Stimulated activated CD8-positive, alpha-beta memory T cell treated with anti-CD3 and anti-CD28 coated beads, Interleukin-7, amount 100 ng/mL, for 1 hour (primary cell): ENCODE data around the gene TMPRSS4.

Experiments
- DNase-seq, 2 donors: peaks; one replicate each; pipeline ENCODE4 v3.0.0-alpha.2; 2020; ENCODE audit warnings: low read depth in 2 of 2

TMPRSS4 gene

DNA sequence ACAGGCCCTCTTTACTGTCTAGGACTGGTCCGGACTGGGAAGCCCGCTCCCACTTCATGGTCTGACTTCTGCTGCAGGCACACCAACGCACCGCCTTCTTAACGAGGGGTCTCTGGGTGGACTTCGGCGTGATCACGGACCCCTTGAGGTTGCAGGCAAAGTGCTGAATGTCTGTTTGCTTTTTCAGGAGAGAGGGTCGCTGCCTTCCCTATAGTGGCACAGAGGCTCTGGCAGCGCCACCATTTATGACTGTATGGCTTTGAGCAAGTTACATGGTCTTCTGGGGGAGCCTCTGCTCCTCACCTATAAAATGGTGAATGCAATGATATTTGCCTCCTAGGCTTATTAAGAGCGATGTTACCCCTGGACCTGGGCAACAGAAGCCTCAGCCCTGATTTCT is 77.1 kb downstream of the TMPRSS4 start:
- DNase-seq = no peak

DNA sequence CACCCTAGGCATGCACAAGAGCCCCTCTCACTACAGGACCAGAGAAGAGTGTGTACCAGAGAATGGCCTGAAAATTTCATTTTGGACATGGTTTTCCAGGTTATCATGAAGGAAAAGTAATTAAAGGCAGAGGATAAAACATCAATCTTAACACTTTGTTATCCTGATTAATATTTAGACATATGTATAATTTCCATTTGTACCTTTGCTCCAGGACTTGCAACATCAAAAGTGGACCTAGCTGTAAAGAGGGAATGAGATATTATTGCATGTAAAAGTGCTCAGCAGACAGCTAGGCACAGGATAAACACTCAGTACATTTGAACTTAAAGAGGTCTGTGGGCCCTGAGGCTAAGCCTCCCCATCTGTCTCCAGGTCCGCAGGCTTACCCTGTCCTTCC is 77.8 kb downstream of the TMPRSS4 start:
- DNase-seq = no peak

DNA sequence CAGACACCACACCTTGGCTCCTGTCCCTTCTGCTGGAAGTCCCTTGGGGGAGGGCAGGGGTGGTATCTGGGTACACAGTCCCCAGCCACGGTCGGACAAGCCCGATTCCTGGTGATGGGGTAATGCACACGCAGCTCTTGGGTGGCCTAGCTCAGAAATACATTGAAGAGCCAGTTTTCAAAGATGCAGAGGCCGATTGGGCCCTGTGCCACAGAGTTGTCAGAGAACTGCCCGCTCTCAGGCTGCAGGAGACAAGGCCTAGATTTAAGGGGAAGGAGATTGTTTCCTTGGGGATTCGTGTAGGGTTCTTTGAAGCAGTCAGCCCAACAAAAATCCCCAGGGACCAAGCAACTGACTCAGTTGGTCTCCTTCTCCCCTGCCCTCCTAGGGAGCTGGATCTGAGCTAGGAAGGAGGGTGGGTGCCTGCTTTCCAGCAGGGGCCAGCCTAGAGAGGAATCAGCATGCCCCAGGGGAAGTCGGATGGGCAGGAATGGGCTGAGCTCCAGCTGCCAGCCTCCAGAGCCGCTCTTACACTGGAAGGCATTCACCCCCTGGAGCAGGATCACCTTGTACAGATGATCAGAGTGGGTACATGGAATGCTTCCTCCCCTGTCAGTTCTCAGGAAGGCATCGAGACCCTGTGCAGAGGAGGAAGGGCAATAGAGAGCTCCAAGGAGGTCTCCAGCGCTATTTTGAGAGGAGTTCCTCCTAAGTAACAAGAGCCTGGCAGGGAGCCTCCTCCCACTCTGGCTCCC is 79.1 kb downstream of the TMPRSS4 start:
- DNase-seq = no peak

DNA sequence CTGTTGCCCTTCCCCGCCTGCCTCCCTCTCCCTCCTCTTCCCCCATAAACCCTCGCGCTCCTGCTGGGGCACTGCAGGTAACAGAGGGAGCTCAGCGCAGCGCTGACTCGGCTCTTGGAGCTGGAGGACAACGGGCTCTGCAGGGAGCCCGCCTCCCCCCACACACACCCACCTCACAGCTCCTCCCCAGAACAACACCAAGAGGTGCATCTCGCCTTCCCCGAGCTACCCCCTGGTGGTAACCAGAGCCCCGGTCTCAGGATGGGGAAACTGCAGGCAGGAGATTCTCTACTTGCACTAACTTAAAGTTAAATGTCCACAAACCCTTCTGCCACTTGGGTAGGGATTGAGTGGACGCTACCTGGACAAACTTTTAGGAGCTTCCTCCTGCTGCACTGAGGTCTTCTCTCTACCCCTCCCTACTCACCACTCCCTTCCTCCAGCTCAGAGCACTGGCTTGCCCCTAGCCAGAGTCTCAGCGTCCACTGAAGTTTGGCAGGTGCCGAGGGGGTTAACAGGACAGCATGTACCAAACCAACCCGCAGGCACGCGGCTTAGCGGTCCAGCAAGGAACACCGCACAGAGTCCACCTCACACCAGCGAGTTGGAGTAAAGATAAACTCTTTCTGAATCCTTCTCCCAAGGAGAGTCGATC is 79.8 kb downstream of the TMPRSS4 start:
- no peak for DNase-seq

DNA sequence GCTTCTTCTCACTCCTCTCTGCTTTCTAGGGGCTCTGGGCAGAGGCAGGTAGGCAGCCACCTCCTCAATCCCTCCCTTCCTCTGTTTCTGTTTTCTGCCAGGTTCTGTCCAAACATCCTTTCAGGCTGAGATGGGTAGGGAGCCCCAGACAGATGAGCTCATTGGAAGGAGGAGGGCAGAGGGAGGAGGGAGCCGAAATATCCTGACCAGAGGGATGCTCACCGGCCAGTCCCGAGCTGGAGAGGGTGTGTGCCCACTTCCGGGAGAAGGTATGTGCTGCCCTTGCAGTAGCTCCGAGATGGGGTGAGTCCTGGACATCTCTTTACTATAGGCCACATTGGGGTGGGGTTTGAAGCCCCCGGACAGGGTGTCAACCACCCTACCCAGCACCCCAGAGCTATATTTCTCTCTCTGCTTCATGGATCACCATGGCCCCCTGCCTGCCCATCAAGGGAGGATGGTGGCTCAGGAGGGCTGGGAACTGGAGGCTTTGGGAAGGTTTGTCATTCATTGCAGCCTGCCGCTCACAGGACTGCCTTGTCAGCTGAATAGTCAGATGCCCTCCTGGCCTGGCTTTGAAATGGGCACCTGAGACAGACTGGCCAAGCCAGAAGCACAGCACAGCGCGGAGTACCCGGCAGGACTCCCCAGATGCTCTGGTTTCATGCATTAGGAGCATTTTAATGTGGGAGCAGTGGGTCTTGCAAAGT is 80.5 kb downstream of the TMPRSS4 start:
- no peak for DNase-seq

DNA sequence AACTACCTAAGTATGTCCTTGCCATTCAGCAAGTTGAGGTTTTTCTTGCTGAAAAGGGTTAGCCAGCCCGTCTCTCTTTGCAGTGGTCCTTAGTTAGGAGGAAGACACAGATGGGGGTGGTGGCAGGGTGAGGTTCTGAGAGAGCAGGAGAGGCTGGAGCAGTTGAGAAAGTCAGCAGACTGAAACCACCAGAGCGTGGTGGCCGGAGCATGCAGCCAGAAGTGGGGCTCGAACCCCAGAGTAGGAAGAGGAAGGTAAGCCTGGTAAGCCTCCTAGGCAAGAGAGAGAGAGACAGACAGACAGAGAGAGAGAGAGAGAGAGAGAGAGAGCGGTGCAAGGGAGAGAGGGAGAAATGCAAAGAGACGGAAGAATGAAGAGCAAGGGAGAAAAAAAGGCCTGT is 84.9 kb downstream of the TMPRSS4 start:
- DNase-seq = no peak

DNA sequence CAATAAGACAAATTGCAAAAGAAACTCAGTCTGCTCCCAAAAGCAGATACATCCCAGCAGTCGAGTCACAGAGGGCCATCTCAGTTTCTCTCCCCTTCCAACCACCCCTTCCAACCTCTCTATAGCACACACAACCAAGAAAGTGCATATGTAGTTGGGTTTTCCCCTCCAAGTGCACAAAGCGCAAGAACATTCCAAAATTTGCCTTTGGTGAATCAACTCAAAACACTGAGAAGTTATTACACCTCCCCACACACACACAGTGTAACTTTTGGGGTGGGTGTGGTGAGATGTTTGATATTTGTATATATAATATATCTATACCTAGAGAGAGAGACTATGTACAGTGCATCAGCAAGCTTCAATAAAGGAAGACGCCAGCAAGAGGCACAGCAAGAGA is 86.0 kb downstream of the TMPRSS4 start:
- DNase-seq = no peak

DNA sequence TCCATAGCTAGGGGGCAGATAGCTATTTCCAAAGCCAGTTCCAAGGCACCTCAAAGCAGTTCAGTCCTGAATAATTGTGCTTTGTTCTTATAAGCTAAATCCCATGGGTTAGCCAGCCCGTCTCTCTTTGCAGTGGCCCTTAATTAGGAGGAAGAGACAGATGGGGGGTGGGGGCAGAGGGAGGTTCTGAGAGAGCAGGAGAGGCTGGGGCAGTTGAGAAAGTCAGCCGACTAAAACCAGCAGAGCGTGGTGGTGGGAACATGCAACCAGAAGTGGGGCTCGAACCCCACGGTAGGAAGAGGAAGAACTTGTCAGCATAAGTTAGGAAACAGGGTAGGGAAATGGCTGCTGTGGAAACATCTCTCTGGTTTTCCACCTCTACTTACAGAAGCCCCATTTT is 86.6 kb downstream of the TMPRSS4 start:
- DNase-seq = no peak

DNA sequence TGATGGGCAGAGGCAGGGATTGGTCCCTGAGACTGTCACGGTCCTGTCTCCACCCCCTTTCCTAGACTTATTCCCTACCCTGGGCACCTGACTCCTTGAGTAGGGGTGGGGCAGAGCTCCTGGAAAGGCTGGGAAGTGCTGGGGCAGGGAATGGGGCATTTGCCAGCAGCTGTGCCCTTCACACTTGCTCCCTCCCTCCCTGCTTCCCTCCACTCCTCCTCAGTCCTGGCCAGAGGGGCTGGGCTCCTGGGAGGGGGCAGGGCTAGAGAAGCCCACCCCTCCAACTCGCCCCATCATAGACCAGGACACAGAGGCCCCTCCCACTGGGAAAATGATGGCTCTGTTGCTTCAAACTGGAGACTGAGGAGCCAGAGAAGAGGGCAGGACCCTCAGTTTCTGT is 88.0 kb downstream of the TMPRSS4 start:
- DNase-seq = no peak

DNA sequence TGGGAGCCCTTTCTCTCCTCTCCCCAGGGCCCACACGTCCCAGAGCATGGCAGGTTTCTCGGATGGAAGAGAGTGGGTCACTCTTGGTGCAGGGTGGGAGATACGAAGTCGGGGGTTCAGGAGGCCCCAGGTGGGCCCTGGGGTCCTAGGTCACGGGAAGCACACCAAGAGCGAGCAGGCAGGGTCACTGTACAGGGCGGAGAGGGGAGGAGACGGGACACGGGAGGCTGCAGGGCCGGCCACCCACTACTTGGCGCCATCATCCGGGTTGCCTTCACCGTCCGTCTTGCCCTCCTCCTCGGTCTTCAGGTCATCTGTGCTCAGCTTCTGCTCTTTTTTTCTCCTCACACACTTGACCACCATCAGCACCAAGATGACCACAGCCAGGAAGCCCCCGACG is 89.8 kb downstream of the TMPRSS4 start:
- DNase-seq = no peak

DNA sequence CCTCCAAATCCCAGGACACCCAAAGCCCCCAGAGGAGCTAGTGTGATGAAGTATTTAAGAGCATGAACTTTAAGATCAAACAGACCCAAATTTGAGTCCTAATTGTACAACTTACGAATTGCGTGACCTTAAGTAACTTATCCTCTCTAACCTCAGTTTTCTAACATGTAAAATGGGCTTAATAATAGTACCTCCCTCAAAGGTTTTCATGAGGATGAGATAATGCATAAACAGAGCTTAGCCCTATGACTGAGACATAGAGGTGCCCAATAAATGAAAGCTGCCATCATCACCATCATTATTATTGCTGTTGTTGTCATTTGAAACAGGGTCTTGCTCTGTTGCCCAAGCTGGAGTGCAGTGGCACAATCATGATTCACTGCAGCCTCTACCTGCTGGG is 90.4 kb downstream of the TMPRSS4 start:
- DNase-seq = no peak

DNA sequence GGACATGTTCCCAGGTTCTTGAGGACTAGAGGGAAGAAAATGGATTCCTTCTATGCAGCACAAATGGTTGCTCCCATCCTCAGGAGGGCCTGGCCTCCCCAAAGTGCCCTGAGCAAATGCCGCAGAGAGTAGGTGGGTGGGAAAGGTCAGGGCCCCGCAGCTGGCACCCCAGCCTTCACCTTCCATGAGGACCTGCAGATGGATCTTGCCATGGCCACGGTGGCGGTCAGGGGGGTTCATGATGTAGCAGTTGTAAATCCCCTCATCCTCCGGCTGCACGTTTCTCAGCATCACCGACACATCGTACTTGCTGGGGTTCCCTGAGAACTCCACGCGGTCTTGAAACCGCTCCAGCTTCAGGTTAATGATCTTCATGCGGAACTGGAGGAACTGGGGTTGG is 91.0 kb downstream of the TMPRSS4 start:
- no peak for DNase-seq

DNA sequence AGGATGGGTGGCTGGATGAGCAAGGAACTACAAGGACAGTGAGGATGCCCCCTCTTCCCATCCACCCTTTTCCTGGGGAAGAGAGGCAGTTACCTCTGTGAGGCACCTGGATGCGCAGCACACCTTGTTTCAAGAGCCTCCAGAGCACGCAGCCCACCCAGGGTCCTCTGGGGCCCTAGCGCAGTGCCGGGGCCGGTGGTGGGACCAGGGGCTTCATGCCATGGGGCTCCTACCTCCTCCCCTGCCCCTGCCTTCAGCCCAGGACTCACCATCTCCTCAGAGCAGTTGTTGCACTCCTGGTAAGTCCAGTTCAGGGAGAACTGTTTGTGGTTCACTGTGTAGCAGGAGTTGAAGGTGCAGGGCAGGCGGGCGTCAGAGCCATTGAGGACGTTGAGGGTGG is 91.4 kb downstream of the TMPRSS4 start:
- DNase-seq = no peak

DNA sequence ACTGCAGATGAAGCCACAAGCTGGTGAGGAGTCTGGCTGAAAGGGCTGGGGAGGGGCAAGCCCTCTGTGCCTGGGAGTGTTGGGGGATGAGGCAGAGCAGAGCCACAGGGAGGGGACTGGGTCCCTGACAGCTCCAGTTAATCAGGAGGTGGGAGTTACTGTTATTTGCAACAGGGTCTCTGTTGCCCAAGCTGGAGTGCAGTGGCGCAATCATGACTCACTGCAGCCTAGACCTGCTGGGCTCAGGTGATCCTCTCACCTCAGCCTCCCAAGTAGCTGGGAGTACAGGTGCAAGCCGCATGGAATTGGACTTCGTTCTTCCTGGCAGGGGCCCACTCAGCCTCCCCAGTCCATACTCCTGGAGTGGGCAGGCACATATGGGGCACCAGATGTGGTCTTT is 91.9 kb downstream of the TMPRSS4 start:
- DNase-seq = no peak

DNA sequence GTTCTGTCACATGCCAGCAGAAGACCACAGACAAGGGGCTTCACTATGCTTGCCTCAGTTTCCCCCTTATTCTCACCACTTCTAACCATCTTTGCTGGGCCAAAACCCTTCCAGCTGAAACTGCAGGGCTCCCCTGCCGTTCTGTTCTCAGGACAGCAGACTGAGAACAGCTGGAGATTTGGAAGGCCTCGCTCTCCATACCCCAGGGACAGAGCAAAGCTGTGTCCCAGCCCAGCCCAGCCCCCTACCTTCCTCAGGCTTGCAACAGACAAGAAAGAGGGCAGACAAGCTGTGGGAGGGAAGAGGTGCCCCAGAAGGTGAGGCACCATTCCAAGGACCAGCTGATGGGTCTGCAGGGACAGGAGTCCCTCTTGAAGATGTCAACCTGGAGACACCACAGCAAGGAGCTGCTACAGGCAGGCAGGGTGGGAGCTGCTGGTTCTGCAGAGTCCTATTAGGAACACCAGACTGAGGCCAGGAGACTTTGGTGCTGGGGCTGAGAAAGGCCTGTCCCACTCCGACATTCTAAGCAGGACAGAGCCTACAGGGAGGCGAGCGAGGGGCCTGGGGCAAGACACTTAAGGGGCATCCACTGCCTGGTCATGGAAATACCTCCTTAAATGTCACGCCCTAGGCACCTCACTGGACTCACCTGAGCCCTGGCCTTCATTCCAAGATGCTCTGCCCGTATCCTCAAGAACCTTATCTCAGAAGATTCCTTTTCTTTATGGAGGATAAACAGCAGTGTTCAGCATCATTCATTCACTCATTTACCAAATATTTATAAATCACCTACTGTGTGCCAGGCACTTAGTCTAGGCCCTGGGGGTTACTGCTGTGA is 92.6 kb downstream of the TMPRSS4 start:
- DNase-seq = no peak

DNA sequence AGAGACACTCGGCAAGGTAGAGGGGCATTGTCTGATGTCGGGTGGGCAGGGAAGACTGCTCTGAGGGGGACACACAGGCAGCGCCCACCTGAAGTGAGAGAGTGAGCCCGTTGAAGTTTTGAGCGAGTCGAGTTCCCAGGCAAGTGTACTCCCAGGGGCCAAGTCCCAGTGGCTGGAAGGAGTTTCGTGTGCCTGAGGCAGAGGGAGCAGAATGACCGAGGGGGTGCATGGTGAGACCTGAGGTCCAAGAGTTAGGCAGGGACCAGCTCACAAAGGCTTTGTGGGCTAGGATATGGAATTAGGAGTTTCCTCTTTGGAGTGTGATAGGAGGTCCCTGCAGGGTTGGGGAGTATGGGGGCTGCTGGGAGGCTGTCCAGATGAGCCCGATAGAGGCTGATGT is 93.4 kb downstream of the TMPRSS4 start:
- no peak for DNase-seq

DNA sequence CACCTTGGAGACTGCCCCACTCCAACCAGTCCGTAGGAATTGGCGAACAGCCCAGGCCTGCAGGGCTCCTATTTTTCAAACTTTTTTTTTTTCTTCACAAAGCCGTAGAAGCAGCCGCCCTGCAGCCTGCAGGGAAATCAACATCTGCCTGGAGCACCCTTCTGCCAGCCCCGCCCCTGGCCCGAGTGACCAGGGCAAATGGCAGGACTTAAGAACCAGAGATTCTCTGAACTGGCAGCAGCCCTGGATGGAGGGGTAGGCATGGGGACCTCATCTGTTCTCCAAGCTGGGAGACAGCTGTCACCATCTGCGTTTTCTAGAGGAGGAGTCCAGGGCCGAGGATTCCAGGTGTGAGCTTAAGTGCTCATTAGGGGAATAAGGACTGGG is 94.0 kb downstream of the TMPRSS4 start:
- no peak for DNase-seq
